GM18517 (cell line): Measurements from ENCODE around the gene ACSL5.

Experiments
- ATAC-seq: cut with Tn5 transposase; IDR thresholded peaks from one replicate; pipeline ENCODE4 v1.9.1; 2021; ENCODE audit warnings: mild to moderate bottlenecking, moderate library complexity; ENCODE audit not compliant: unreplicated experiment

Gene ACSL5, protein sequence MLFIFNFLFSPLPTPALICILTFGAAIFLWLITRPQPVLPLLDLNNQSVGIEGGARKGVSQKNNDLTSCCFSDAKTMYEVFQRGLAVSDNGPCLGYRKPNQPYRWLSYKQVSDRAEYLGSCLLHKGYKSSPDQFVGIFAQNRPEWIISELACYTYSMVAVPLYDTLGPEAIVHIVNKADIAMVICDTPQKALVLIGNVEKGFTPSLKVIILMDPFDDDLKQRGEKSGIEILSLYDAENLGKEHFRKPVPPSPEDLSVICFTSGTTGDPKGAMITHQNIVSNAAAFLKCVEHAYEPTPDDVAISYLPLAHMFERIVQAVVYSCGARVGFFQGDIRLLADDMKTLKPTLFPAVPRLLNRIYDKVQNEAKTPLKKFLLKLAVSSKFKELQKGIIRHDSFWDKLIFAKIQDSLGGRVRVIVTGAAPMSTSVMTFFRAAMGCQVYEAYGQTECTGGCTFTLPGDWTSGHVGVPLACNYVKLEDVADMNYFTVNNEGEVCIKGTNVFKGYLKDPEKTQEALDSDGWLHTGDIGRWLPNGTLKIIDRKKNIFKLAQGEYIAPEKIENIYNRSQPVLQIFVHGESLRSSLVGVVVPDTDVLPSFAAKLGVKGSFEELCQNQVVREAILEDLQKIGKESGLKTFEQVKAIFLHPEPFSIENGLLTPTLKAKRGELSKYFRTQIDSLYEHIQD

DNA sequence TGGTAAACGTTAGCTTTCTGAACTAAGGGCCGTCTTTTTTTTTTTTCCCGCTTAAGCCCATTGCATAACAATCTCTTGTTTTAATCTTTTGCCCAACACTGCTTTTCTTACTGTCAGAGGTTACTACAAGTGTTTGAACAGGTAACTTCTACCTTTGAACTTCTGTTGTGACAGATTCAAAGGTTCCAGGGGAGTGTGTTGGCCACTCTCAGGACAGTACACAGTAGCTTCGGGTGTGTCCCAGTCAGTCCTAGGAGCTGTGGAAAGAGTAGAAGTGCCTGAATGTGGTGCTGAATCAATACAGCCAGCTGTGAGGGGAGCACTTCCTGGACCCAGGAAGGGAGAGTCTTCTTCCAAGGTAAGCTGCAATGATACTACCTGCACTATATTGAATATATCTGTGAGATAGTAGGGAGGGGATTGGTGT, at the start of gene ACSL5:
TSS of gene ACSL5 (plus strand) at position 205 of the 427 bp plus-strand sequence. CDS start 20,831 bp downstream, outside the sequence.
- ATAC-seq: no peak

DNA sequence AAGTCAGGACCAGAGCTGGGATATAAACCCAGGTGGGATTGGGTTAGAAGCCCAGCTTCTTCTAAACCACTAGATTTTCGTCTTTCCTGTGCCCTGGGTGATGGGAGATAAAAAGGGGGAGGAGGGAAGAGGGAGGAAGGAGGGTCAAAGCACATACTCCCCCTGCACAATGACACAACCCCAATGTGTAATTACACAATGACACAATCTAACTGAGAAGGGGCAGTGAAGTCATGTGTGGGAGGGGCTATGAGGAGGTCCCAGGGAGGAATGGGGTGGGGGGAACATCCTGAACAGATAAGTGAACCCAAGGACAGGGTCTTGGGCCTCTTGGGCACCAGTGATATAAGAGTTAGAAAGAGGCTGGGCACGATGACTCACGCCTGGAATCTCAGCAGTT, 46.2 kb upstream of the ACSL5 start:
- ATAC-seq: no peak

DNA sequence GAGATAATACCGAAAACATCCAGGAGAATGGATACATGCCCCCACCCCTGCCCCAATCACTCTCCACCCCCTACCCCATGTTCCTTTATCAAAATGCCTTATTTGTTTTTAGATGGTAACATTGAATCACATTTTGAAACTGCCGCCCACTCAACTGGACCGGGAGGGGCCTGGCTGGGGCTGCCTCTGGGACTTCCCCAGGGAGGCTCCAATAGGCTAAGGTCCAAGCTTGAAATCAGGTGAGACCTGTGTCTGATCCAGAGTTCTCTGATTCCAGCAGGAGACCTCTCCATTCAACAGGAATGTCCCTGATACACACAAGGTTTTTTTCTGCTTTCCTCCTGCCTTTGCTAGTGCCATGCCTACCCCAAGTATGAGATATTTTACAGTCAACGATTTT, 43.8 kb upstream of the ACSL5 start:
- no peak for ATAC-seq

DNA sequence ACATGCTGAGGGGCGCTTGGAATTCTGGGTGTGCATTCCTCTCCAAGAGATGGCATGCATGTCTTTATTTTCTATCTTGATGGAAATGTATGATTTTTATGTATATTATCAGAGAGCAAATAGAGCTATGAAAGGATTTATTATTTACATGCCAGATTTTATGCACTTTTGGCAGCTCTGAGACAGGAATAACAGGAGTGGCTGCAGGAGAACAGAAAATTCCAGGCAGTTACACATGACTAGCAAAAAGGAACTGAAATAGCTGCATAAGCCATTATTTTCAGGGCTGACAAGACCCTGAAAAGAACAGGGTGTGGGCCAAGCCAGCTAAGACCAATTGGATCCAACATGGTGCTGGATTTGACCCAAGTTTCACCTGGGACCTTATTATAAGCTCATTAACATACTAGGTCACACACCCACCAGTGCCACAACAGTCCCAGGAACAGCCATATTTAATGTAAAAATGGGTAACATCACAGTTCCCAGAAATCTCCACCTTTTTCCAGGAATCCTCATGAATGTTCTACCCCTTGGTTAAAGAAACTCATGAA, 43.2 kb upstream of the ACSL5 start:
- no peak for ATAC-seq

DNA sequence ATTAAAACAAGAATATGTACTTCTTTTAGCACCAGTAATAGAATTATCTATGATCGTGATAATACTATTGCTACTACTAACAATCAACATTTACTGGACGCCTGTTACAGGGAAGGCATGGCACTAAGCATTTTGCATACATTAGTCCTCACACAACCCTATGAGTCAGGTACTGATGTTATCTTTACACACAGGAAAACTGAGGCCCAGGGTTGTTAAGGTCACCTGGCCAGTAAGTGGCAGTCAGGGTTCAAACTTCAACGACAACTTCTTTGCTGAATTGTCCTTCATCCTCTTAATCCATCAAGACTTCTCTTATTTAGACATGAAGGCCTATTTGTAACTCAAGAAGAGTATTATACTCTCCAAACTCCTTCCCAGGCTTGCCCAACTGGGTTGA, 41.9 kb upstream of the ACSL5 start:
- ATAC-seq: no peak

DNA sequence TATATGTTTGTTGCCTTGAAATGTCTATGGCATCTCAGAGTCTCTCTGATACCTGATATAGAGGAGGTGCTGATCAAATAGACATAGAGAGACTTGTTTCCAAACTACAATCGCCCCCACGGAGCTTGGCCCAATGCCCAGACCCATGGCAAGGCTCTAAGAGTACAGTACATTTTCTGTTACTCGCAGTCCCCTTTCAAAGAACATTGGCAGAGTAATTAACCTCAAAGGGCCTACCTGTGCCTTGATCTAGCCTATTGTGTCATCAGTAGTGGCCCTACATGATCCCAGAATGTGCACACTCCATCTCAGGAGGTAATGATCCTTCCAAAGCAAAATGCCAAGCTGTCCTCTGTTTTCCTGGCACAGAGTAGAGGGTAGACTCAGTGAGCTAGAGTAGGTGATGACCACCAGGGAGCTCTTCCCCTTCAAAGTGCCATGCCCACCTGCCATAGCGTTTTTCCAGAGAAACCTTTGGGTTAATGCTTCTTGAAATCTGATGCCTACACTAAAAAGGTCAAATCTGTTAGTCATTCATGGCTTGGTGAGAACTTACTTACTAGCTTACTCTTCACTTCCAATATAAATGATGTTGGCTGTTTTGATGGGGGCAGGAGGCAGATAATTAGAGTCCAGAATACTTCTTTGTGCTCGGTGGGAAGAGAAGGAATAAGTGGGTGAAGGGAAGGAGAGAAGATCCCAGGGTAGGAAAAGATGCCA, 41.2 kb upstream of the ACSL5 start:
- ATAC-seq: no peak

DNA sequence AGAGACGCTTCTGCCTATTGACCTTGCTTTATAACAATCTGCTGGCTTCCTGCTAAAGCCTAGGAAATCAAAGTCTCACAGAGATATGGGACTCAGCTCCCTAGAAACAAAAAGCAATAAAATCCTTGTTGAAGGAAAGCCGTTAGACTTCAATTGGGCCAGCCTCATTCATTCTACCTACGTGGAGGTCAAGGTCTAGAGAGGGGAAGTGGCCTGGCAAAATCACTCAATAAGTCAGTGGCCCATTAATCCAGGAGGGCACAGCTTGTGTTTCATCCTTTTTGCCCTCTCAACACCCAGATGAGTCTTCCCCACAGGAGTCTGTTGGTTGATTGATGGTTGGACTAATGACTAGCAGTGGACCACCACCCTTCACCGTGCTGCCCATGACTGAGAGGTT, 40.5 kb upstream of the ACSL5 start:
- no peak for ATAC-seq

DNA sequence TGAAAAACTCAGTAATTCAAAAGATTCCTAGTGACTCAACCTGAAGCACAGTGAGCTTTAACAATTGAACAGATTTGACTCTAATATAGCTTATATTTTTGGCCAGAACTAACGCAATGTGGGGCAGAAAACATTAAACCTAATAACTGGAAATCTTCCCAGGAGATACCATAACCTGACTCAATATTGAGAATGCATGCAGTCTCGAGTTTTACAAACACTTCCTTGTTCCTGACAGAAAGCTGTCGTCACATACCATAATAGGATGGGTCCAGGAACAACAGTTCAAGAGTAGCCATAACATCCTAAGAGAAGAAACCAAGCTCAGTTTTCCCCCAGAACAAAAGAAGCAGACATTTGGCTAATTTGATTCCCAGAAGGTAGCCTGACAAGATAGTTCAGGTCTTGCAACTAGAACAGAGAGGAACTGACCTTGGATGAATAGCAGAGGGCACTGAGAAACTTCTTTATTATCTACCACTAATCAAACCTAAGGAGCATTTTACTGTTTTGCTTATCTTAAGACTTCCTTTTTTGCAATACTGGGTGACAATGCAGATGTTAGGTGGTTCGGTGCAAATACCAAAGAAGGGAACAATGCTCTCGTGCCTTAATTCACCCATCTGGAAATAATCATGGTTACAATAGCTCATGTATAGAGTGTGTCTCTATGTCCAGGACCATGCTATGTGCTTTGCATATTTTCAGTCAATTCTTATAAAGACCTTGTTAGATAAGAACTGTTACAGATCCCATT, 38.6 kb upstream of the ACSL5 start:
- no peak for ATAC-seq

DNA sequence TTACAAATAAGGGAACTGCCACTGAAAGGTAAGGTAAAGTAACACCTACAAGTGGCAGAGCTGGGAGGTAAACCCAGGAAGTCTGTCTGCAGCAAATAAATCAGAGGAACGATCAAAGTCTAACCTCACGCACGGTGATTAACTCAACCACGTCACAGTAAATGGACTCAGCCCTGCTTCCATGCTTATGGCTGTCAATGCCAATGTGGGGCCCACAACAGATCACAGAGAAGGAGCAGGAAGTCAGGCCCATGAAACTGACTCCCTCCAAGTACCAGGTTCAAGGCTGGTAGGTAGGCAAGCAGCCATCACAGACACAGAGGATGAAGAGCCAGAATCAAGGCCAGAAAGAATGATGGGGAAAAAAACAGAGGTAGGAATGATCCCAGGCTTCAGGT, 38.0 kb upstream of the ACSL5 start:
- no peak for ATAC-seq

DNA sequence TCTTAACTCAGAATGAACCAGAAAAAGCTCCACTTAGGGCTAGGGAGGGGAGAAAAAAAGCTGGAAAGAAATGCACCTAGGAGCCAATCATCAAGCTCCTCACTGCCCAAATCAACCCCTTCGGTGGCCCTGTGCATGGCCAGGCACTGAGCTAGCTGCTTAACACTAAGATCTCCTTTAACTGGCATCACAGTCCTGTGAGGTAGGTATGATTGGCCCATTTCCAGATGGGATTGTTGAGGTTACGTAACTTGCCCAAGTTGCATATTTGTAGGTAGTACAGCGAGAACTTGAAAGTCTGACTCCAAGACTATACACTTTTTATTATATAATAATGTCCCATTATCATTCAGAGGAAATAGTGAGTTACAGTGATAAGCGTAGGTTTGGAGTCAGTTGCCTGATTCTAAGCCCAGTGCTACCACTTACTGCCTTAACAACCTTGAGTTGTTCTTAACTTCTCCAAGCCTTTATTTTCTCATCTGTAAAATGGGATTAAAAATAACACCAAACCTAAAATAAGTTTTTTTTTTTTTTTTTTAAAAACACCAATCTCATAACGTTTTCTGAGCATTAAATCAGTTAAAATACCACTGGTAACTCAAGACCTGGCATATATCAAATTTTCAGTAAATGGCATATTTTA, 37.2 kb upstream of the ACSL5 start:
- no peak for ATAC-seq

DNA sequence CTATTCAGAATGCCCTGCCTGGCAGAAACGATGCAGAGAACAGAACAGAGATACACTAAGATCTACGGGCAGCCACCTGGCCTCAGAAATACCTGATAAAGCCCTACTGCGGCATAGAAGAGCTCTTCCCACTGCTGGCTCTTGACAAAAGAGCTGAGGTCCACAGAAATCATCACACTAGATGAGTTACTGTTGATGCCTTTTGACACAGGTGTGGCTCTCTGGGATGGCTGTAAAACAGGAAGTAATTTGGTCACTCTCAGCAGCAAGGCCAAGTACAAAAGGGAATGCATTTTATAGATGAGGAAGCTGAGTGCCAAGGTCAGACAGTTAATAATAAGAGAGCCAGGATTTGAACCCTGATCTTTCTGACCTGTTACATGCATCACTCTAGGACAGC, 35.0 kb upstream of the ACSL5 start:
- ATAC-seq: no peak

DNA sequence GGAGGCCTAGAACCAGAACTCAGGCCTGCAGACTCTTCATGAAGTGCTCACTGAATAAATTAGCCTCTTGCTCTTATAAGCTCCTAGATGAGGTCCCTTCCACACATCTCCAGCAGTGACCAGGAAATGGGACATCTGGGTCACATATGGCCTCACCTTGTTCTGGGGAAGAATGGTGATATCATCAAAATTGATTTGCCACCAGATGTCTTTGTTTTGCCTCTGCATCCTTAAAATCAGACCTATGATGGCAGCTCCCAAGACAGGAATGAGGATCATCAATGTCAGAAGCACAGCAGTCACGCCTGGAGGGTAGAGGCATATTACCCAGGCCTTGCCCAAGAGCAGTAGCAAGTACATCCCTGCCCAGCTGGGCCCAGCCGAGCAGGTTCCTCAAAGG, 33.3 kb upstream of the ACSL5 start:
- ATAC-seq: no peak

DNA sequence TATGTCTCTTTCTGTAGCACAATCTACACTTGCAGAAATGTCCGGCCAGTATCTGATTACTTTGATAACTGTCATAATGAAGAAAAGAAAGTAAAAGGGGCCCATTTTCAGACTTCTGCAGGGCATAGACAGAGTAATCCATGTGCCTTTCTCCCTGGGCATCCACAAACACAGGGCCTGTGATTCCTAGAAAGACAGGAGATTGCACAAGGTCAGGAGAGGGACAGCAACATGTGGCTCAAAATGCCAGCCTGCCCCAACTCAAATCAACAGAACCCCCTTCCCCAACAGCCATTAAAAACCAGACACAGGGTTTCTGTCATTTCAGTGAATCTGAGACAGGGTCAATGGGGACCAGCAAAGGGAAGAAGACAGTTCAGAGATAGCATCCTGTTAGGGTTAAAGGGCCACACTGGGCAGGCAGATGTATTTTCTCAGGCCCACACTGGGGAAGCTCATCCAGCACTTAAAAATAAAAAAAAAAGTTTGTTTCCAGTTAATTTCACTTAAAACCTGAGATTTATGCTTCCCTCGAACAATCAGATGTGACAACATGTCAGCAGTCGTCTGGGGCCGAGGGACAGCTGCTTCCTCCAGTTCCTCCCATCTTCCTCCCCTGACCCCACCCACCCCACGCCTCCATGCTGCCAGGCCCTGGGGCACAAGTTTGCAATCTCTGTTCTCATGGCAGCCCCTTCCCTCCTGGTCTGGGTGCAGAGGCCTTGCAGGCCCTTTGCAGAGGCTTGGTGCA, 30.7 kb upstream of the ACSL5 start:
- no peak for ATAC-seq

DNA sequence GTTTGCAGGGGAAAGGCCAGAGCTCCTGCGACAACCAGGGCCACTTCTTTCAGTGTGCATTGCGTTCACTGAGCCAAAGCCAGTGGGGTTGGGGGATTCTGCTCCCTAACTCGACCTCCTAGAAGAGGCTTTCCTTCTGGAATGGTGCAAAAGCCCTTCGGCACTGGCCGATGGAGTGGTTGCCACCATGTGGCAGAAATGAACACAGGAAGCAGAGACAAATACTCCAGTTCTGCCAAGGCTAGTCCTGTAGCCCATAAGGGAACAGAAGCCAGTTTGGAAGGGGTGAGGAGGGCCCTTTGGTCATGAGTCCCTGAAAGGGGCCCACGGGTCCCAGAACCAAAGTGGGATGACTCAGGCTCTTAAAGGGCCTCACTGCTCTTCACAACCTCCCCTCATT, 29.7 kb upstream of the ACSL5 start:
- no peak for ATAC-seq

DNA sequence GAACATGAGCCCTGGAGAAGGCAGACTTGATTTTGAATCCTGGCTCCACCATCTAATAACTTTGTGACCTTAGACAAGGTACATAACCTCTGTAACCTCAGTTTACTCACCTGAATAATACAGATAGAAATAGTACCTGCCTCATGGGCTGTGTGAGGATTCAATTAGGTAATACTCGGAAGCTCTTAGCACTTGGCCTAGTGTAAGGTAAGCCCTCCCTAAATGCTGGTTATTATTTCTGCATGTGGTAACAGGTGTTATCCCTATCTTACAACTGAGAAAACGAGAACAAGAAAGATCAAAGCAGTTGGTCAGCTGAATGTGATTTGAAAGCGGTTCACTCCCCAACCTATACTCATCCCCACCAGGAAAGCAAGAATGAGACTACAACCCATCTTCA, 28.7 kb upstream of the ACSL5 start:
- no peak for ATAC-seq

DNA sequence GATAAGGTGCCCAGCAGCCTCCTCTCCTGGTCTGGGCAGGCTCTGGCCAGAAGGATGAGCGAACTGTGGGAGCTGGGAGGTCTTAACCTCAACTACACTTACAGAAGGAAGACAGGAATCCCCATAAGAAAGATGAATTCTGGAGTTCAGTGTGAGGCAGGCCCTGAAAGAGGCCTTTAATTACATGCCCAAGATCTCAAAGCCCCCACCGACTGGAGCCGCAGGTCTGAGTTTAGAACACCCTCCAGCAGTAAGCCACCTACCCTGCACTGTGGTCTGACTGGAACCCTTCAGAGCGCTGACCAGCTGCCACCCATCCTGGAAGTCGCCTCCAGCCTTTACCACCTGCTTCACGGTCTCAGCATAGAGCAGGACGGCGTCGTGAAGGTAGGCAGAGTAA, 28.2 kb upstream of the ACSL5 start:
- no peak for ATAC-seq

DNA sequence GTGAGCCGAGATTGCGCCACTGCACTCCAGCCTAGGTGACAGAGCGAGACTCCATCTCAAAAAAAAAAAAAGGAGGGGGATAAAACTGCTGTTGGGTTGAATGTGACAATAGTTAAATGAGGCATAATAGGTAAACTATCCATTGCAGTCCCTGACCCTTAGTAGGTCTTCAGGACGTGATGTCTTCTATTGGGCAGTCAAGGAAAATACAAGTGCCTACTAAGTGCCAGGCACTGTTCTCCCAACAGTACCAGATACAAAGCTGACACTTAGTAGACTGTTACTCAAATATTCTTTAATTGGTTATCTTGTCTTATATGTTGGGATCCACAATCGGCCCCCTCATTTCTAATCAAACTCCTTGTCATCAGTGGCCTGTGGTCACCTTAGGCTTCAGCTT, 27.1 kb upstream of the ACSL5 start:
- no peak for ATAC-seq

DNA sequence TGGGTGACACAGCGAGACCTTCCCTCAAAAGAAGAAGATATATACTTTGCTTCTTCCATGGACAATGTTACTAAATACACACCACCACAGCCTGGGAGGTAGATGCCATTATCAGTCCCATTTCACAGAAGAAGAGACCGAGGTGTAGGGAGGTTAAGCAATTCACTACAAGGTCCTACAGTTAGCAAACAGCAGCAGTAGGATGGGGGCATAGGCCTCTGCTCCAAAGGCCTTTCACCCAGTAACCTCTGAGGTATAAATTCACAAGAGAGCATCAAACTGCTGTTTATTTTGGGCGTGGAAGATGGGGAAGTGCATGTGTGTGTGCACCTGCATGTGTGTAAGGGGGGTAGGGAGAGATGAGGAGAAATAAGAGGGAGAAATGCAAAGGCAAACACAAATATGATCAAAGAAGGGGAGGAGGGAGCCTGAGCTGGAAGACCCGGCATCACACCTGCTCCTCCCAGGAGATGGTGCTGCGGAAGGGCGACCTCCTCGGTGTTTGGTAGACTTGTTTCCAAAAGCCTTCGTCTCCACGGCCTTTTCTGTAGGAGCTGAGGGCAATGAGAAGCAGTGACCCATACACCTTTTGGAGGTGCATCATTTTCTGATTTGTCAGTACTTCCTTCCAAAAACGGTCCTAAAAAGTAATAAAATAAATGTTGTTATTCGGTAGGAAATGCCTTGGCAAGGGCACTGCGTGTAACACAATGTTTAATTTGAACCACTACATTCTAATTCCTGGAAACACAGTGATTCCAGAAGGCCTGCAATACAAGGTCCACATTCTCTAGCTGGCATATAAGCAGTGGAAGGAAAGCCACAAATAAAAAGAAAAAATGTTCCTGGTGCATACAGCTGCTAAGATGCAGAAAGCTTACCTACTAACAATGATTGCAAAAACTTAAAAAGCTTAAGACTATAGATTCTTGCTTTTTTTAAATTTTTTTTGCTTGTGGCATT, 25.9 kb upstream of the ACSL5 start:
- no peak for ATAC-seq
